ENCODE data around the gene MYO10.
"Not testable (repeated sequence)": the region's sequence is repeated elsewhere in the genome, so short reads cannot be mapped to it uniquely, and the experiment has no call there.

Gene MYO10

GRCh38 chr5:16855898-16856297 is 80.2 kb downstream of the MYO10 start:
- DNase-seq = no peak

DNA sequence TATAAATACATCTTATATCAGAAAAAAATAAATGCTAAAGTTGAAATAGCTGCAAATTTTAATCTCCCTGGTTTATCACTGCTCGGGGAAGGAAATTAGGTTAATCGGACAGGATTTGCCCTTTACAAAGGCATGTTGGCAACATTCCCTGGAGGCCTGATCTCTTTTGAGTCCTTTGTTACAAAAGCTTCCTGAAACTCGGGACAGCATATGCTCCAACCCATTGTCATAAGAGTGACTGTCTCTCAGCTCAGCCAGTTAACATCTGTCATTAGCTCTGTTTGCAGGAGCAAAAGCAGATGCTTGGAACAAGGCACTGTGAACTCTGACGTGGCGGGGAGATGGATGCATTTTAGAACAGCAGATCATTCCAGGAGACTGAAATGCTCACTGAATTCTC is 80.6 kb downstream of the MYO10 start:
- no peak for DNase-seq

DNA sequence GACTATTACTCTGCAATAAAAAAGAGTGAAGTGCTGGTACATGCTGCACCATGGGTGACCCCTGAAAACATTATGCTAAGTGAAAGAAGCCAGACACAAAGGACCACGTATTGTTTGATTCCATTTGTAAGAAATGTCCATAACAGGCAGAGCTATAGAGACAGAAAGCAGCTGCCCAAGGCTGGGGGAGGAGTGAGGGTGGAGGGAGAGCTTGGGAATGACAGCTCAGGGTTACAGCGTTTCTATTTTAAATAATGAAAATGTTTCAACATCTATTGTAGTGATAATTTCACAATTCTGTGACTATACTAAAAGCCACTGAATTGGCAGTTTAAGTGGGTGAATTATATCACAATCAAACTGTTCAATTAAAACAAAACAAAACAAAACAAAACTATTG is 81.7 kb downstream of the MYO10 start:
- no peak for DNase-seq

DNA sequence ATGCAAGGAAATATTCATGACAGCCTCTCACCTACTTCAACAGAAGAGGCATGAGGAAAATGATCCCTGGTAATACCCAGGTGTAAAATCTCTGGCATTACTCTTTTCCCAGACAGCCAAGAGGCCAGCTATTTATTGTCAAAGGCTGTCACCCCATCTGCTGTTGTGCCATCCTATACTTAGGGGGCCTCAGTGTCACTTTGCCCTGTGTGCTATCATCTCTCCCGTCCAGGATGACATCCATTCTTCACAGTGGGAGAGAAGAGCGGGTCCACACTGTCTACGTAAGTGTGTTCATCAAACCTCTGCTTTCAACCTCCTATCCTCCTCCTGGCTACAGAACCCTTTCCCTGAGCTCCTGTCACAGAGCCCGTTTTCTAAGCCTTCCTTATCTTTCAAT is 82.6 kb downstream of the MYO10 start:
- DNase-seq = no peak

GRCh38 chr5:16852251-16853005 is 83.7 kb downstream of the MYO10 start:
- DNase-seq = no peak

DNA sequence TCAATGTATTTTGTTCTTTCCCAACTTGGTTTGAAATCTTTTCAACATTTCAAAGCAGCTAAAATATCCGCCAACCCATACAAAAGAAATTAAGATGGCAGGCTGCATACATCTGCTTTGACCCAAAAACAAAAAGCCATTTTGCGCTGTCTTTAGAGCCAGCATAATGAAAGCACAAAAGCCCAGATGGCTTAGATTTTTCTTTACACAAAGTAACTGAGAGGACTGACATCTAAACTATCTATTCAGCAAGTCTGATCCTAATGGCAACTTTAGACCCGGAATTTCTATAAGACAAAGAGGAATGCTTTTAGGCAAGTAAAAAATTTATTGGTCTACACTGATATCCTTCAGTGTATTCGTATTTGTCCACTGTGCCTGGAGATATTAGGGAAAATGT is 86.3 kb downstream of the MYO10 start:
- no peak for DNase-seq

GRCh38 chr5:16849181-16849580 is 86.9 kb downstream of the MYO10 start:
- DNase-seq = no peak

GRCh38 chr5:16844952-16845351 is 91.1 kb downstream of the MYO10 start:
- no peak for DNase-seq

- no peak for DNase-seq
Observed at GRCh38 chr5:16842896-16843295, 93.2 kb downstream of the MYO10 start.

GRCh38 chr5:16841416-16841815 is 94.7 kb downstream of the MYO10 start:
- DNase-seq = no peak

GRCh38 chr5:16837305-16837704 is 98.8 kb downstream of the MYO10 start:
- DNase-seq = no peak

GRCh38 chr5:16834029-16834428 is 102.1 kb downstream of the MYO10 start:
- no peak for DNase-seq

DNA sequence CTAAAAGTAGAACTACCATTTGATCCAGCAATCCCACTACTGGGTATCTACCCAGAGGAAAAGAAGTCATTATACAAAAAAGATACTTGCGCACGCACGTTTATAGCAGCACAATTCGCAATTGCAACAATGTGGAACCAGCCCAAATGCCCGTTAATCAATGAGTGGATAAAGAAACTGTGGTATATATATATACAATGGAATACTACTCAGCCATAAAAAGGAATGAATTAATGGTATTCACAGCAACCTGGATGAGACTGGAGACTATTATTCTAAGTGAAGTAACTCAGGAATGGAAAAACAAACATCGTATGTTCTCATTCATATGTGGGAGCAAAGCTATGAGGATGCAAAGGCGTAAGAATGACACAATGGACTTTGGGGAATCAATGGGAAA is 104.8 kb downstream of the MYO10 start:
- DNase-seq = not testable (repeated sequence)

DNA sequence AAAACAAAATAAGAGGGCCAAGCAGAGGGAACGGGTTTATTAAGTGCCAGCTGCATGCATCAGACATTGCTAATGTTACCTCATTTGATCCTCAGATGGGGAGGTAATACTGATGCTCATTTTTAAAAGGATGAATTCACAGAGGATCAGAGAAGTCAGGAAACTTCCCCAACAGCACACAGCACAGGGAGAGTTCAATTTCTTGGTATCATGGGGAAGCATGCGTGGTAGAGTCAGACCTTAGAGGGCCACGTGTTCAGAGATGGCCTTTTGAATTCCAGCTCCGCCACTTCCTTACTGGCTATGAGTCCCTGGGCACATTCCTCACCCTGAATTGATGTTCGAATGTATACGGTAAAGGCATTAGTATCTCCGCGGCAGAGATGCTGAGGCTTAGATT is 108.3 kb downstream of the MYO10 start:
- DNase-seq = no peak

DNA sequence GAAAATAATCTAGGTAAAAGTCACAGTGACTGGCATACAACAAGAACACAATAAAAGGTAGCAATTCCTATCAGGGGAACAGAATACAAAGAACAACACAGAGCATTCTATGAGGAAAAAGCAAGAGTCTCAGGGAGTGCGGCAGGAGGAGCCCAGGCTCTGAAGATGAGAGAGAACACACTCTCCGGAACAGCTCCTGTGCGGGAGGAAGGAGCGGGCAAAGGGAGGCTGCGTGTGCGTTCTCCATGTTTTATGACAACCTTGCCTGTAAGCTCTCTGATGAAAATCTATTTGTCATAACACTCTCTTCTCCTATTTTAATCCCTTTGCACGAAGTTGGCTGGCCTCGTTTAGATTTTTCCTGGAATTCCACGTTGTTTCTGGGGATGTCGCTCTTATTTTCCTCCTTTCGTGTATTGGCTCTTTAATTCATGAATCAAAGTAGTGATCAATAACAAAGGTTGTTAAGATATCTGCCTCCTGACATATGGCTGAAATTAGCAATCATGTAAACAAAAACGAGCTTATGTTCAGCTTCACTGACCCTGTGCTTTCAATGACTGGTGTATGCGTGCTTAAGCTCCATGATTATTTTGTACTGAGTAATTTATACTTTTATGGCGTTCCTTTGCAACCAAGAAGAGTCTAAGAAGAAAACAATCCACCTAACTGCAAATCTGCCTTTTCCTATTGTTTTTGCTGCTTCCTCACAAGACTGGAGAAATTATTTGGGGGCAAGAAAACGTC is 109.5 kb downstream of the MYO10 start:
- no peak for DNase-seq

DNA sequence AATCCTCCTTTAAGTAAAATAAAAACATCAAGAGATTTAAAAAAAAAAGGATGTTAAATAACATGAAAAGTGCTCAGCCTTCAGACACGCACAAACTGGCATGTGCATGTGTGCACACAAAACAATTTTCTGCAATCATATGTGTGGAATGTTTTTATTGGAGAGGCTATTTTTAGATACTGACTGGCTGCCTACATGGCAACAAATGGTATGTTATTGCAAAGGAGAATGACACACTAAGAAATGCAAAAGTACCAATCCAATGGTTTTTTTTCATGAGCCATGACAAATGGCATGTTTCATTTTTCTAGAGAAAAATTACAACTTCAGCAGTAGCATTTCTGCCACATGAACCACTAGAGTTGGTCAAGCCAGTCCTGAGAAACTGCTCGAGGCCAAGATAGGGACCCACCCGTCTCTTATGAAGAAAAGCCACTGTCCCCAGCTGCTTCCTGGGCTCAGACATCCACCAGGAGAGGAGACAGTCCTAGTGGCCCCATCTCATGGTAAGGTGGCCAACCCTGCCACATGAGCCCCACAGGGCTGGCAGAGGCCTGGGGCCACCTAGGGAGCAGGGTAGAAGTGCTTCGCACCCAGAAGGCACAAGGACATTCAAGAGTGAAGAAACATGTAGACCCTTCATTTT is 116.4 kb downstream of the MYO10 start:
- no peak for DNase-seq

DNA sequence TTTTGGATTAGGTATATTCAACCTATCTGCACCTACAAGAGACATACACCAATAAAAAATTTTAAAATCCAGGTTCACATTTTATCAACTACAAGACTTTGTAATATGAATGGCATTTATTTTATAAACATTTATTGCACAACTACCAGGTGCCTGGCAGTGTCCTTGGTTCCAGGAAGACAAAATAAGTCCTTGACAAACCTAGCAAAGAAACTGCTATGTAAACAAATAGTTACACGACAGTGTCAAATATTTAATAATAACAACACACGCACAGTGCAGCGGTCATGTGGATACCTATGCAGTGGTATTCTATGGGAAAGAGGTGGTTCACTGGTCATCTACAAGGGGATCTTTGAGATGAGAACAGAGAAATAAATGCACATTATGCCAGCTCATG is 120.7 kb downstream of the MYO10 start:
- DNase-seq = no peak

DNA sequence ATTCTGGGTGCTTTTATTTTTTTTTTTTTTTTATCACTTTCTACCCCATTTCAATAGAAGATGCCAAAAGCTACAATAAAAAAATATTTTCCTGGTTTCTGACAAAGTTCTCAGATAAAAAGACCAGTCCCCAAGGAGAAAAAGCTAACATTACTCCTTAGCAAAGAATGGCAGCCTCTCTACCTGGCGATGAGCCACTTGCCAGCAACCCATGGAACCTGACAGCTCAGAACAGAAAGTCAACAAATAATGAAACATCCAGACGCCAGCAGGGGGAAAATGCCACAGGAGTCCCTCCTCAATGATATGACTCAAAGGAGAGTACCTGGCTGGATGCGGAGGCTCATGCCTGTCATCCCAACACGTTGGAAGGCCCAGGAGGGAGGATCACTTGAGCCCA is 123.2 kb downstream of the MYO10 start:
- DNase-seq = no peak

GRCh38 chr5:16812448-16812847 is 123.6 kb downstream of the MYO10 start:
- no peak for DNase-seq

DNA sequence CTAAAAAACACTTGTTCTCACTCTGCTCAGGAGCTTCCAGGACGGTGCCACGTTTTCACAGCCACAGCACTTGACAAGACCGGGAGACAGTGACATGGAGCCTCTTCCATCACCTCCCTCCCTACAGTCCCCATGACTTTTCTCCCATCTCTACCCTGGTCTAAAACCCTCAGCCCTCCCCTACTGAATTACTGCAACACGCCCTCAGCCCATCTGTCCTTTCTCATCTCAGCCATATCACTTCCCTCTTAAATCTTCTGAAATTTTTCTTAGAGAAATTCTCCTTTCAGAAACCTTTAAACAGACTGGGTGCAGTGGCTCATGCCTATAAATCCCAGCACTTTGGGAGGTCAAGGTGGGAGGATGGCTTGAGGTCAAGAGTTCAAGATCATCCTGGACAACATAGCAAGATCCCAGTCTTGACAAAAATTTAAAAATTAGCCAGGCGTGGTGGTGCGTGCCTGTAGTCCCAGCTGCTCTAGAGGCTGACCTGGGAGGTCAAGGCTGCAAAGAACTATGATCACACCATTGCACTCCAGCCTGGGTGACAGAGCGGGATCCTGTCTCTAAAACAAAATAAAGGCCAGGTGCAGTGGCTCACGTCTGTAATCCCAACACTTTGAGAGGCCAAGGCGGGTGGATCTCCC is 125.8 kb downstream of the MYO10 start:
- DNase-seq = no peak

DNA sequence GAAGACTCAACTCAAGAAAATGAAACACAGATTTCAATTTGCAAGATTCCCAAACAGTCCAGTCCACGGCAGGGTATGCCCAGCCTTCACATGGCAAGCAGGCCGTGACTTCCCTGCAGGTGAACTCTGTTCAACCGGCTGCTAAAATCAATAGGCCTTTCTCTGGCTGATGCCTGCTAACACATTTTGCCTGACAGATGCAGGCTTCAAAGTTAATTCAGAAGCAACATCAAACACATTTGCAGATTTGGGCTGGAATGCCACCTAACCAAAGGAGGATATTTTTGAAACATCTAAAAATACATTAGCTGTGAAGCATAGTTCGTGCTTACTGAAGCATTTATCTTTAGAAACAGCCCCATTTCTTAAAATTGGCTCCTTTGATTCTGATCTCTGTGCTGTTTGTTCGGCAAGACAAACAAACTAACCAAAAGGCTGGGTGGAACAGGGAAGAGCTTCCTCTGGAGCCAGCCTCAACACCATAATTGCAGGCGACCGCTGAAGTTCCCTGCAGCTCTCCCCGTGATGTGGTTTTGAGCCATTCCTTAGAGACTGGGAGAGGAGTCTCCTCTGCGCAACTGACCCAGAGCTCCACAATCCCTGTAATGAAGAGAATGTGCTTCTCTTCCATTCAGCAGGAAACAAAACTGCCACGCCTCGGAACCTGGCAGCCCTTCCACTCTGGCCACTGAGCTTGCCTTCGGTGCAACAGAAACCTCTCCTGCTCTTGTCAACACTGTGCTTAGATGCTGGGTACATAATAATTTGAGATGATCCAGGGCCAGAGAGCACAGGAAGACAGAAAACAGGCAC is 126.5 kb downstream of the MYO10 start:
- no peak for DNase-seq

- no peak for DNase-seq
Observed at GRCh38 chr5:16809010-16809394, 127.1 kb downstream of the MYO10 start.

DNA sequence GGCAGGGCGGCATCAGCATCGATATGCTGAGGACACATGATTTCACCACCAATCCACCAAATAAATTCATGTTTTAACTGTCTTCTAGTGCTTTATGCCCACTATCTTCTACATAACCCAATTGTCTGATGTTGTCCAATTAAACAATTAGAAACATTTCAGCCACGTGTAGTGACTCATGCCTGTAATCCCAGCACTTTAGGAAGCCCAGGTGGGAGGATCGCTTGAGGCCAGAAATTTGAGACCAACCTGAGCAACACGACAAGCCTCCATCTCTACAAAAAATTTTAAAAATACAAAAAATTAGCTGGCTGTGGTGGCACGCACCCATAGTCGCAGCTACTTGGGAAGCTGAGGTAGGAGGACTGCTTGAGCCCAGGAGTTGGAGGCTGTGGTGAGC is 128.1 kb downstream of the MYO10 start:
- no peak for DNase-seq

Data from SW 1271 (cell line).